ENCODE data around the gene CORO6.

The CORO6 gene

GRCh38 chr17:29579866-29580771, 42.6 kb downstream of the CORO6 start:
- in situ Hi-C loops (cut with MboI; ENCODE audit: low sequenced_read_pairs): no loop called here

- in situ Hi-C loops (cut with MboI; ENCODE audit: low sequenced_read_pairs): no loop called here
Measured at GRCh38 chr17:29578626-29579485, 43.9 kb downstream of the CORO6 start.

GRCh38 chr17:29577385-29578211, 45.1 kb downstream of the CORO6 start:
- in situ Hi-C loops (cut with MboI; ENCODE audit: low sequenced_read_pairs): no loop called here

GRCh38 chr17:29577001-29577370, 45.7 kb downstream of the CORO6 start:
- in situ Hi-C loops (cut with MboI; ENCODE audit: low sequenced_read_pairs): no loop called here

- in situ Hi-C loops (cut with MboI; ENCODE audit: low sequenced_read_pairs): no loop called here
Measured at GRCh38 chr17:29576214-29577000, 46.3 kb downstream of the CORO6 start.

GRCh38 chr17:29575511-29576213, 47.0 kb downstream of the CORO6 start:
- in situ Hi-C loops (cut with MboI; ENCODE audit: low sequenced_read_pairs): no loop called here

GRCh38 chr17:29574732-29575510, 47.8 kb downstream of the CORO6 start:
- in situ Hi-C loops (cut with MboI; ENCODE audit: low sequenced_read_pairs): no loop called here

GRCh38 chr17:29573871-29574731, 48.6 kb downstream of the CORO6 start:
- in situ Hi-C loops (cut with MboI; ENCODE audit: low sequenced_read_pairs): no loop called here

GRCh38 chr17:29573558-29573869, 49.2 kb downstream of the CORO6 start:
- in situ Hi-C loops (cut with MboI; ENCODE audit: low sequenced_read_pairs): no loop called here

- in situ Hi-C loops (cut with MboI; ENCODE audit: low sequenced_read_pairs): no loop called here
Measured at GRCh38 chr17:29572691-29573557, 49.8 kb downstream of the CORO6 start.

GRCh38 chr17:29571883-29572681, 50.6 kb downstream of the CORO6 start:
- in situ Hi-C loops (cut with MboI; ENCODE audit: low sequenced_read_pairs): no loop called here

GRCh38 chr17:29571486-29571882, 51.2 kb downstream of the CORO6 start:
- in situ Hi-C loops (cut with MboI; ENCODE audit: low sequenced_read_pairs): no loop called here

- in situ Hi-C loops (cut with MboI; ENCODE audit: low sequenced_read_pairs): no loop called here
Measured at GRCh38 chr17:29570521-29570920, 52.2 kb downstream of the CORO6 start.

GRCh38 chr17:29569245-29569950, 53.3 kb downstream of the CORO6 start:
- in situ Hi-C loops (cut with MboI; ENCODE audit: low sequenced_read_pairs): no loop called here

- in situ Hi-C loops (cut with MboI; ENCODE audit: low sequenced_read_pairs): no loop called here
Measured at GRCh38 chr17:29568331-29569244, 54.1 kb downstream of the CORO6 start, which contains the start of gene TP53I13. Gene TP53I13 (plus strand): TSS chr17:29568701. CDS start chr17:29568759, 58 bp downstream.

Measured in HL-60/S4 treated with phorbol 12-myristate 13-acetate at 8.2 ng/mL for 4 days and 3 days (cell line).